ENCODE data around the gene ADCY1. TPM values are rescaled to one million over a fixed set of nuclear protein-coding genes. Genes with fewer than 3 reads are reported as not detected.

ADCY1 gene
- total and polyA plus RNA-seq, 2 donors: 1.2 to 3.7 TPM

DNA sequence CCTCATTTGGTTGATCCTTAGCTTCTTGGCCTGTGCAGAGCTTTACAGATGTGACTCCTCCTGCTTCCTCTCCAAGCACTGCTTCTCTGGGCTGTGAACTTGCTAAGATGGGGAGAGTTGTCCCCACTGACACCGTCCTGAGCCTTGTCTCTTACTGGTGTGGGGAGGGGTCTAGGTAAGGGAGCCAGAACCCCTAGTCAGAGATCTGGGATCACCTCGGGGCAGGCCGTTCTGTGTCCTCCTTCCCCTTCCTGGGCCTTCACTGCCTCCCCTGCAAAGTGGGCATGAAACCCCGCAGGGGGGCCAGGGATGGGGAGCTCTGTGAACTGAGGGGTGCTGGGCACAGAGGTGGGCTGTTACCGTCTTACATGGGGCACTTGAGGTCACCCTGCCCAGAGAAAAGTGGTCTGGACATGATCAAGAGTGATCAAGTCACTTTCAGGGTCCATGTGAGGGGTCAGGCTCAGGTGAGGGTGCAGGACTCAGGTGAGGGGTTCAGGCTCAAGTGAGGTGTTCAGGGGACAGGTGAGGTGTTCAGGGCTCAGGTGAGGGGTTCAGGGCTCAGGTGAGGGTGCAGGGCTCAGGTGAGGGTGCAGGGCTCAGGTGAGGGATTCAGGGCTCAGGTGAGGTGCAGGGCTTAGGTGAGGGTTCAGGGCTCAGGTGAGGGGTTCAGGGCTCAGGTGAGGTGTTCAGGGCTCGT, 86.2 kb downstream of the ADCY1 start:
- Histone ChIP-seq H3K4me3 (ENCODE audit: low read depth, low read length) (no peak overlapping the region), H3K27ac (ENCODE audit: low read depth) (no peak overlapping the region), H3K4me1 (ENCODE audit: insufficient read depth) (no peaks in the 10 kb centered on the region), H3K36me3 (ENCODE audit: insufficient read depth) (no peaks in the 10 kb centered on the region)
- 85% methylated on average over 6 of the region's 6 CpGs for WGBS
- no peak for DNase-seq (ENCODE audit: extremely low spot score)

DNA sequence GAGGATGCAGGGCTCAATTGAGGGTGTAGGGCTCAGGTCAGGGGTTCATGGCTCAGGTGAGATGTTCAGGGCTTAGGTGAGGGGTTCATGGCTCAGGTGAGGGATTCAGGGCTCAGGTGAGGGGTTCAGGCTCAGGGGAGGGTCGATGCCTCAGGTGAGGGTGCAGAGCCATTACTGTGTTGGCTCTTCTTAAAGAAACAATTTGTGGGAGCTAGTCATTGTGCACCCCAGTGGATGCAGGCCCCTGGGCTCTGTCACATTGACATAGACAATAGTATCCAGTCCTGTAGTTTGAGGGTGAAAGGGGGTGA, 86.7 kb downstream of the ADCY1 start:
- no peak overlapping the region for H3K27ac ChIP-seq (ENCODE audit: low read depth)
- no peaks in the 10 kb centered on the region for H3K4me1 ChIP-seq (ENCODE audit: insufficient read depth)
- no peak for DNase-seq (ENCODE audit: extremely low spot score)
- WGBS: 78% methylated on average over 1 of the region's 1 CpG
- H3K4me3 ChIP-seq (ENCODE audit: low read depth, low read length): no peak overlapping the region
- no peaks in the 10 kb centered on the region for H3K36me3 ChIP-seq (ENCODE audit: insufficient read depth)

DNA sequence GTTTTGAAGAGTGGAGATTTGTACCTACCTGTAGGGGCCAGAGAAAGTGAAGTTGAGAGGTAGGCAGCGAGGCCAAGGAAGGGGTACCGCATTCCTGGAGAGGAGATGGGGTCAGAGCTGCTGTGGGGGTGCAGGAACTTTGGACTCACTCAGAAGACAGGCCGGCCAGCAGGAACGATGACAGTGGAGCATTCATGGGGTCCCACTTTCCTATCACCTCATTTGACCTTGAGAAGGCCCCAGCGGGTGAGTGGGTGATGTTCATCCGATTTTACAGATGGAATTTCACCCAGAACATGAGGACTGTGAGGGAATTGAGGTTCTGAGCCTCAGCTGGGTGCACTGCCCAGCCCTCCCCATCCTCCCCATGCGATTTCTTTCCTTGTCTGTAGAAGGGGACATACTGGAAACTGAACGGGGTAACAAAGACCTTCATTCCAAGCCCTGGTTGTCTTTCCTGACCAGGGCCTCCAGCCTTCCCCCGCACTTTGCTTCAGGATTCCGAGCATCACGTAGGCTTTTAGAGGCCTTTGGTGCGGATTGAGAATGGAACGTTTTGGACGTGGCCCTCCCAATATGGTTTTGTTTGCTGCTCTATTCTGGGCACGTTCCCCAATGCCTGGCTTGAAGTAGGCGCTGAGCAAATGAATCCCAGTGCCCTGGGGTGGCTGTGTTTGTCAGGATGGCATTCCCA, 87.3 kb downstream of the ADCY1 start:
- 92% methylated on average over 16 of the region's 16 CpGs for WGBS
- DNase-seq (ENCODE audit: extremely low spot score): no peak
- Histone ChIP-seq H3K4me1 (ENCODE audit: insufficient read depth) (no peaks in the 10 kb centered on the region), H3K27ac (ENCODE audit: low read depth) (no peak overlapping the region), H3K36me3 (ENCODE audit: insufficient read depth) (no peaks in the 10 kb centered on the region), H3K4me3 (ENCODE audit: low read depth, low read length) (no peak overlapping the region)

DNA sequence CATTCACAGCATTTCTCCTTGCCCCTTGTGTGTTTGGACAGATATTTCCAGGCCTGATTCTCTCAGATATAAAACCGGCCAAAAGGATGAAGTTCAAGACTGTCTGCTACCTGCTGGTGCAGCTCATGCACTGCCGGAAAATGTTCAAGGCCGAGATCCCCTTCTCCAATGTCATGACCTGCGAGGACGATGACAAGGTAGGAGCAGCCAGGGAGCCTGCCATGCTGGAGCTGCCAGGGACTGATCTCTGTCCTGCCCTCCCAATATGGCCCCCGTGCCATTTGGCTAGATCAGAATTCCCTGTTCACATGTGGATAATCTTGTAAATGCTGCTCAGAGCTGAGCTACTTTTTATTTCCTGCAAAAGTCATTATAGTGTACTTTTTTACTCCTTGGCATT, 87.8 kb downstream of the ADCY1 start:
- Histone ChIP-seq H3K4me3 (ENCODE audit: low read depth, low read length) (no peak overlapping the region), H3K27ac (ENCODE audit: low read depth) (no peak overlapping the region), H3K4me1 (ENCODE audit: insufficient read depth) (no peaks in the 10 kb centered on the region), H3K36me3 (ENCODE audit: insufficient read depth) (no peaks in the 10 kb centered on the region)
- DNase-seq (ENCODE audit: extremely low spot score): no peak
- WGBS: 82% methylated on average over 6 of the region's 6 CpGs

DNA sequence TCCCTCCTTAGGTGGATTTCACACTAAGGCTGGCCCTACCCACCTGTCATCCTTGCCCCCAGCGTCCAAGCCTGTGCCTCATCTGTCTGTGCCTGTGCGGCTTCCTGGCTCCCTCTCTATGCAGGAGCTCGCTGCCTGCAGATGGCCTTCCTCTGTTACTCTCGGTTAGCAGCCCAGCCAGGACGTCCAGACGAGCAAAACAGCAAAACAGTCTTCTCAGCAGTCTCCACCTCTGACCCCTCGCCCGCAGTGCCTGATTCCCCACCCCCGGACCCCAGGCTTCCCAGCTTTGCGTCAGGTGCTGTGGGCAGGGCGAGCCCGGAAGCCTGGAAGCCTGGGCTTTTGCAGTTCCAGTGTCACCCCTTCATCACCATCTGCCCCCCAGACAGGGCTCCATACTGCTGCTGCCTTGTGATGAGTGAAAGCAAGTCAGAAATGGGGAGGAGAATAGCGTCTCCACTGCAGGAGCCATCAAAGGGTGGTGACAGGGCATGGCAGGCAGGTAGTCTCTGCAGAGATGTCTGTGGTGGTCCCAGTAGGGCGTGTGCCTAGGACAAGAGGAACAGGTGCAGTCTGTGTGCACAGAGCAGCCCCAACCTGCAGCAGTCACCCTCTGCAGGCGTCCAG, 88.5 kb downstream of the ADCY1 start:
- Histone ChIP-seq H3K36me3 (ENCODE audit: insufficient read depth) (no peaks in the 10 kb centered on the region), H3K27ac (ENCODE audit: low read depth) (no peak overlapping the region), H3K4me3 (ENCODE audit: low read depth, low read length) (no peak overlapping the region), H3K4me1 (ENCODE audit: insufficient read depth) (no peaks in the 10 kb centered on the region)
- 67% methylated on average over 15 of the region's 15 CpGs for whole genome bisulfite sequencing
- no peak for DNase-seq (ENCODE audit: extremely low spot score)

GRCh38 chr7:45663167-45663921, 89.2 kb downstream of the ADCY1 start:
- 82% methylated on average over 20 of the region's 20 CpGs for WGBS
- Histone ChIP-seq H3K36me3 (ENCODE audit: insufficient read depth) (no peaks in the 10 kb centered on the region), H3K4me3 (ENCODE audit: low read depth, low read length) (no peak overlapping the region), H3K27ac (ENCODE audit: low read depth) (no peak overlapping the region), H3K4me1 (ENCODE audit: insufficient read depth) (no peaks in the 10 kb centered on the region)
- no peak for DNase-seq (ENCODE audit: extremely low spot score)

- 84% methylated on average over 9 of the region's 9 CpGs for WGBS
- no peak for DNase-seq (ENCODE audit: extremely low spot score)
- H3K27ac ChIP-seq (ENCODE audit: low read depth): no peak overlapping the region
- H3K4me3 ChIP-seq (ENCODE audit: low read depth, low read length): no peak overlapping the region
- H3K4me1 ChIP-seq (ENCODE audit: insufficient read depth): no peaks in the 10 kb centered on the region
- H3K36me3 ChIP-seq (ENCODE audit: insufficient read depth): no peaks in the 10 kb centered on the region
Observed at GRCh38 chr7:45663965-45664633, 89.9 kb downstream of the ADCY1 start.

GRCh38 chr7:45665172-45665571, 91.0 kb downstream of the ADCY1 start:
- H3K36me3 ChIP-seq (ENCODE audit: insufficient read depth): no peaks in the 10 kb centered on the region
- DNase-seq (ENCODE audit: extremely low spot score): no peak
- no peak overlapping the region for H3K27ac ChIP-seq (ENCODE audit: low read depth)
- no peaks in the 10 kb centered on the region for H3K4me1 ChIP-seq (ENCODE audit: insufficient read depth)
- H3K4me3 ChIP-seq (ENCODE audit: low read depth, low read length): no peak overlapping the region
- WGBS: 89% methylated on average over 7 of the region's 7 CpGs

- 76% methylated on average over 7 of the region's 7 CpGs for WGBS
- H3K4me3 ChIP-seq (ENCODE audit: low read depth, low read length): no peak overlapping the region
- DNase-seq (ENCODE audit: extremely low spot score): no peak
- H3K36me3 ChIP-seq (ENCODE audit: insufficient read depth): no peaks in the 10 kb centered on the region
- no peaks in the 10 kb centered on the region for H3K4me1 ChIP-seq (ENCODE audit: insufficient read depth)
- H3K27ac ChIP-seq (ENCODE audit: low read depth): no peak overlapping the region
Observed at GRCh38 chr7:45670227-45670626, 96.1 kb downstream of the ADCY1 start.

- H3K4me1 ChIP-seq (ENCODE audit: insufficient read depth): no peaks in the 10 kb centered on the region
- no peak overlapping the region for H3K4me3 ChIP-seq (ENCODE audit: low read depth, low read length)
- DNase-seq (ENCODE audit: extremely low spot score): no peak
- no peaks in the 10 kb centered on the region for H3K36me3 ChIP-seq (ENCODE audit: insufficient read depth)
- 95% methylated on average over 6 of the region's 6 CpGs for WGBS
- no peak overlapping the region for H3K27ac ChIP-seq (ENCODE audit: low read depth)
Observed at GRCh38 chr7:45670717-45671116, 96.5 kb downstream of the ADCY1 start.

- 76% methylated on average over 9 of the region's 9 CpGs for WGBS
- Histone ChIP-seq H3K36me3 (ENCODE audit: insufficient read depth) (no peaks in the 10 kb centered on the region), H3K4me3 (ENCODE audit: low read depth, low read length) (no peak overlapping the region), H3K27ac (ENCODE audit: low read depth) (no peak overlapping the region), H3K4me1 (ENCODE audit: insufficient read depth) (no peaks in the 10 kb centered on the region)
- no peak for DNase-seq (ENCODE audit: extremely low spot score)
Observed at GRCh38 chr7:45677311-45677900, 103.2 kb downstream of the ADCY1 start.

DNA sequence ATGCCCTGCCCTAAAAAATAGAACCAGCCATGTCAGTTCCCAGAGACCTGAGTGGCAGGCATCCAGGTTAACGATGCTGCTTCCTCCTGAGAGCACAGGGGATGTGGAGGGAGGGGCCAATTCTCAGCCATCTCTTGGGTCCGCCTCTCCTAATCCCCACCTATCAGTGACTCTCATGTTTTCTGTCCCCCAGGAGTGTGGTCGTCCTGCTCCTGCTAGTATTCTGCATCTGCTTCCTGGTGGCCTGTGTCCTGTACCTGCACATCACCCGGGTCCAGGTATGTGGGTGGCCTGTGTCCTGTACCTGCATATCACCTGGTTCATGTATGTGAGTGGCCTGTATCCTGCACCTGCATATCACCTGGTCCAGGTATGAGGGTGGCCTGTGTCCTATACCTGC, 105.3 kb downstream of the ADCY1 start:
- no peak for DNase-seq (ENCODE audit: extremely low spot score)
- H3K36me3 ChIP-seq (ENCODE audit: insufficient read depth): no peaks in the 10 kb centered on the region

DNA sequence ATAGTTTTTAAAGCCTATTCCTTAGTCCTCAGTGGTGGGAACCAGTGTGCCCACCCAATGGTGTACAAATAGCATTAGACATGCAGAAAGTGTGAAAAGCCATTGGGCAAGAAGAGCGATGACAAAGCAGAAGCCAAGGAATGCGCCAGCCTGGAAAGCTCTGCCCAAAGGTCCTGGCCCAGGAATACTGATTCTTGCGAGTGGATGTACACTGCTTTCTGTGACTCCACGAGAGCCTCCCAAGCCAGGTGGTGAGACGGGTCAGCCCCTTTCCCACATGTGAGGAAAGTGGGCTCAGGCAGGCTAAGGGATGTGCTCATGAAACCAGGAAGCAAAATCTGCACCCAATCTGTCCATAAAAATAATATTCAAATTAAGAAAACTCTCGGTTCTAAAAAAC, 106.6 kb downstream of the ADCY1 start:
- WGBS: 92% methylated on average over 6 of the region's 6 CpGs
- Histone ChIP-seq H3K27ac (ENCODE audit: low read depth) (no peak overlapping the region), H3K4me3 (ENCODE audit: low read depth, low read length) (no peak overlapping the region), H3K4me1 (ENCODE audit: insufficient read depth) (no peaks in the 10 kb centered on the region), H3K36me3 (ENCODE audit: insufficient read depth) (no peaks in the 10 kb centered on the region)
- DNase-seq (ENCODE audit: extremely low spot score): no peak

More for the DNA sequence above, 105.3 kb downstream of the ADCY1 start:
- WGBS: 70% methylated on average over 4 of the region's 4 CpGs
- H3K4me1 ChIP-seq (ENCODE audit: insufficient read depth): no peaks in the 10 kb centered on the region
- H3K4me3 ChIP-seq (ENCODE audit: low read depth, low read length): no peak overlapping the region
- H3K27ac ChIP-seq (ENCODE audit: low read depth): no peak overlapping the region
